HL-60 (cell line): Measurements from ENCODE around the gene MEOX1.

Source experiments
- TF ChIP-seq, protein P1 (sequence below): IDR thresholded peaks from one replicate; pipeline ENCODE4 v1.5.1; 2011; ENCODE audit warnings: low read length, control low read depth, inconsistent platforms; ENCODE audit not compliant: insufficient read depth
- TF ChIP-seq, protein P2 (sequence below): IDR thresholded peaks from 2 replicates; pipeline ENCODE4 v1.6.1; 2012; ENCODE audit warnings: low read depth; ENCODE audit not compliant: insufficient replicate concordance

DNA sequence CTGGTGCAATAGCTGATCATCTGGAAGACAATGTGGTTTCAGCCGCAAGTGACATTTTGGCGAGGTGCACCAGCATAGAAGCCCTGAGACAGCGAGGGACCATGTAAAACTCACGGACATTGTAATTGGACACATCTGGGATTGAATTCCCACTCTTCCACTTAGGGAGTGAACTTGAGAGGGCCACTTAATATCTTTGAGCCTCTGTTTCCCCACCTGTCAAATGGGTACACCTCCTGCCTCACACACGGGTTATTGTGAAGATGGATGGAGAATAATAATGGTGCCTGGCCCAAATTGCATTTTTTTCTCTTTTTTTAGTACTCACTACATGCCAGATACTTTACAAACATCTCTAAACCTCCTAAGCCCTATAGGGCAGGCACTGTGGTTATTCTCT is 45.5 kb upstream of the MEOX1 start:
- TF ChIP-seq, protein P1, sequence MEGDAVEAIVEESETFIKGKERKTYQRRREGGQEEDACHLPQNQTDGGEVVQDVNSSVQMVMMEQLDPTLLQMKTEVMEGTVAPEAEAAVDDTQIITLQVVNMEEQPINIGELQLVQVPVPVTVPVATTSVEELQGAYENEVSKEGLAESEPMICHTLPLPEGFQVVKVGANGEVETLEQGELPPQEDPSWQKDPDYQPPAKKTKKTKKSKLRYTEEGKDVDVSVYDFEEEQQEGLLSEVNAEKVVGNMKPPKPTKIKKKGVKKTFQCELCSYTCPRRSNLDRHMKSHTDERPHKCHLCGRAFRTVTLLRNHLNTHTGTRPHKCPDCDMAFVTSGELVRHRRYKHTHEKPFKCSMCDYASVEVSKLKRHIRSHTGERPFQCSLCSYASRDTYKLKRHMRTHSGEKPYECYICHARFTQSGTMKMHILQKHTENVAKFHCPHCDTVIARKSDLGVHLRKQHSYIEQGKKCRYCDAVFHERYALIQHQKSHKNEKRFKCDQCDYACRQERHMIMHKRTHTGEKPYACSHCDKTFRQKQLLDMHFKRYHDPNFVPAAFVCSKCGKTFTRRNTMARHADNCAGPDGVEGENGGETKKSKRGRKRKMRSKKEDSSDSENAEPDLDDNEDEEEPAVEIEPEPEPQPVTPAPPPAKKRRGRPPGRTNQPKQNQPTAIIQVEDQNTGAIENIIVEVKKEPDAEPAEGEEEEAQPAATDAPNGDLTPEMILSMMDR = no peak
- TF ChIP-seq, protein P2, sequence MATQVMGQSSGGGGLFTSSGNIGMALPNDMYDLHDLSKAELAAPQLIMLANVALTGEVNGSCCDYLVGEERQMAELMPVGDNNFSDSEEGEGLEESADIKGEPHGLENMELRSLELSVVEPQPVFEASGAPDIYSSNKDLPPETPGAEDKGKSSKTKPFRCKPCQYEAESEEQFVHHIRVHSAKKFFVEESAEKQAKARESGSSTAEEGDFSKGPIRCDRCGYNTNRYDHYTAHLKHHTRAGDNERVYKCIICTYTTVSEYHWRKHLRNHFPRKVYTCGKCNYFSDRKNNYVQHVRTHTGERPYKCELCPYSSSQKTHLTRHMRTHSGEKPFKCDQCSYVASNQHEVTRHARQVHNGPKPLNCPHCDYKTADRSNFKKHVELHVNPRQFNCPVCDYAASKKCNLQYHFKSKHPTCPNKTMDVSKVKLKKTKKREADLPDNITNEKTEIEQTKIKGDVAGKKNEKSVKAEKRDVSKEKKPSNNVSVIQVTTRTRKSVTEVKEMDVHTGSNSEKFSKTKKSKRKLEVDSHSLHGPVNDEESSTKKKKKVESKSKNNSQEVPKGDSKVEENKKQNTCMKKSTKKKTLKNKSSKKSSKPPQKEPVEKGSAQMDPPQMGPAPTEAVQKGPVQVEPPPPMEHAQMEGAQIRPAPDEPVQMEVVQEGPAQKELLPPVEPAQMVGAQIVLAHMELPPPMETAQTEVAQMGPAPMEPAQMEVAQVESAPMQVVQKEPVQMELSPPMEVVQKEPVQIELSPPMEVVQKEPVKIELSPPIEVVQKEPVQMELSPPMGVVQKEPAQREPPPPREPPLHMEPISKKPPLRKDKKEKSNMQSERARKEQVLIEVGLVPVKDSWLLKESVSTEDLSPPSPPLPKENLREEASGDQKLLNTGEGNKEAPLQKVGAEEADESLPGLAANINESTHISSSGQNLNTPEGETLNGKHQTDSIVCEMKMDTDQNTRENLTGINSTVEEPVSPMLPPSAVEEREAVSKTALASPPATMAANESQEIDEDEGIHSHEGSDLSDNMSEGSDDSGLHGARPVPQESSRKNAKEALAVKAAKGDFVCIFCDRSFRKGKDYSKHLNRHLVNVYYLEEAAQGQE = no peak
